Astrocyte of the spinal cord (primary cell): ENCODE data around the gene TIMM23.
"Not testable (repeated sequence)": the region's sequence is repeated elsewhere in the genome, so short reads cannot be mapped to it uniquely, and the experiment has no call there.

ENCODE experiments used
- DNase-seq: peaks from one replicate; pipeline ENCODE4 v3.0.0; 2011; ENCODE audit warnings: low read depth, low spot score
- H3K4me3 ChIP-seq: 2 replicates; pipeline ENCODE4 v1.5.1; 2011; ENCODE audit warnings: low read depth, mild to moderate bottlenecking, low read length, moderate library complexity
- in situ Hi-C: cut with HindIII; loops from 2 replicates; pipeline ENCODE4 v1.10.0; 2017; ENCODE audit warnings: low sequenced_read_pairs
- TF ChIP-seq, protein P1 (sequence below): IDR thresholded peaks from 2 replicates; pipeline ENCODE4 v1.5.1; 2012; ENCODE audit warnings: low read depth, mild to moderate bottlenecking, low read length, inconsistent platforms

The TIMM23 gene

DNA sequence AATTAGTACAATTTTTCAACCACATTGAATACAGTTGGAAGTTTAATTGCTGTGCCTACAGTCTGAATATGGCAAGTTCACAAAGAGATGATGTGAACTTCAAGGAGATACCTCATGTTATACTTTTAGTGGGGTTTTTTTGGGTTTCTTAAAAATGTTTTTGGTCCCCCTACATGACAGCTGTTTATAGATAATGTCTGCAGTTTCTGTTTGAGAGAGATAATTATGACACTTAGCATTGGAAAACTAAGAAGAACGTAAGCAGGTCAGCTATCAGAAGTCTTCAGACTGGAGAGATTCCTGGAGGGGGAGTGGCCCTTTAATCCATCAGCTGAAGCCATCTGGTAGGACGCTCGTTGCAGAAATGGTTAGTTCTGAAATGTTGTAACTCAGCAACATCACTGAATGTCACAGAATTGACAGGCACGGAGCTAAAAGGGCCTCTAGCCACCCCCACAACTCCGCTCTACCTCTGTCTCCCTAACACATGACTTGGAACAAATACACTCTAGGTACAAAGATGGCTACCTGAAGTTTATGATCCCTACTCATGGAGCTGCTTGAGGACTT, 29.0 kb downstream of the TIMM23 start:
- TF ChIP-seq, protein P1, sequence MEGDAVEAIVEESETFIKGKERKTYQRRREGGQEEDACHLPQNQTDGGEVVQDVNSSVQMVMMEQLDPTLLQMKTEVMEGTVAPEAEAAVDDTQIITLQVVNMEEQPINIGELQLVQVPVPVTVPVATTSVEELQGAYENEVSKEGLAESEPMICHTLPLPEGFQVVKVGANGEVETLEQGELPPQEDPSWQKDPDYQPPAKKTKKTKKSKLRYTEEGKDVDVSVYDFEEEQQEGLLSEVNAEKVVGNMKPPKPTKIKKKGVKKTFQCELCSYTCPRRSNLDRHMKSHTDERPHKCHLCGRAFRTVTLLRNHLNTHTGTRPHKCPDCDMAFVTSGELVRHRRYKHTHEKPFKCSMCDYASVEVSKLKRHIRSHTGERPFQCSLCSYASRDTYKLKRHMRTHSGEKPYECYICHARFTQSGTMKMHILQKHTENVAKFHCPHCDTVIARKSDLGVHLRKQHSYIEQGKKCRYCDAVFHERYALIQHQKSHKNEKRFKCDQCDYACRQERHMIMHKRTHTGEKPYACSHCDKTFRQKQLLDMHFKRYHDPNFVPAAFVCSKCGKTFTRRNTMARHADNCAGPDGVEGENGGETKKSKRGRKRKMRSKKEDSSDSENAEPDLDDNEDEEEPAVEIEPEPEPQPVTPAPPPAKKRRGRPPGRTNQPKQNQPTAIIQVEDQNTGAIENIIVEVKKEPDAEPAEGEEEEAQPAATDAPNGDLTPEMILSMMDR: no peak
- in situ Hi-C loops: no loop called here
- no peak for DNase-seq
- no peak overlapping the region for H3K4me3 ChIP-seq

DNA sequence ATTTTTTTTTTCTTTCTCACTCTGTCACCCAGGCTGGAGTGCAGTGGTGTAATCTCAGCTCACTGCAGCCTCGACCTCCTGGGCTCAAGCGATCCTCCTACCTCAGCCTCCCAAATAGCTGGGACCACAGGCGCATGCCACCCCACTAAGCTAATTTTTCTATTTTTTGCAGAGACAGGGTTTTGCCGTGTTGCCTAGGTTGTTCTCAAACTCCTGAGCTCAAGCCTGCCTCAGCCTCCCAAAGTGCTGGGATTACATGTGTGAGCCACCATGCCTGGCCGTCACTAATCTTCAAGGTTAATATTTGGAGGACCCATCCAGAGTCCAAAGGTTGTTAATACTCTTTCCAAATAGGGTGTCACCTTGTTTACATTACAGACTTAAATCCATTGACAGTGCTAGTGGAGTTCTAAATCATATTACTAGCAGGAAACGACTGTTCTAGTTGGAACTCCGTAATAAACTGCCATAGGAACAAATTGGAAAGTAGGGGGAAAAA, 29.9 kb downstream of the TIMM23 start:
- DNase-seq, in situ Hi-C loops, H3K4me3 ChIP-seq: not testable (repeated sequence)

DNA sequence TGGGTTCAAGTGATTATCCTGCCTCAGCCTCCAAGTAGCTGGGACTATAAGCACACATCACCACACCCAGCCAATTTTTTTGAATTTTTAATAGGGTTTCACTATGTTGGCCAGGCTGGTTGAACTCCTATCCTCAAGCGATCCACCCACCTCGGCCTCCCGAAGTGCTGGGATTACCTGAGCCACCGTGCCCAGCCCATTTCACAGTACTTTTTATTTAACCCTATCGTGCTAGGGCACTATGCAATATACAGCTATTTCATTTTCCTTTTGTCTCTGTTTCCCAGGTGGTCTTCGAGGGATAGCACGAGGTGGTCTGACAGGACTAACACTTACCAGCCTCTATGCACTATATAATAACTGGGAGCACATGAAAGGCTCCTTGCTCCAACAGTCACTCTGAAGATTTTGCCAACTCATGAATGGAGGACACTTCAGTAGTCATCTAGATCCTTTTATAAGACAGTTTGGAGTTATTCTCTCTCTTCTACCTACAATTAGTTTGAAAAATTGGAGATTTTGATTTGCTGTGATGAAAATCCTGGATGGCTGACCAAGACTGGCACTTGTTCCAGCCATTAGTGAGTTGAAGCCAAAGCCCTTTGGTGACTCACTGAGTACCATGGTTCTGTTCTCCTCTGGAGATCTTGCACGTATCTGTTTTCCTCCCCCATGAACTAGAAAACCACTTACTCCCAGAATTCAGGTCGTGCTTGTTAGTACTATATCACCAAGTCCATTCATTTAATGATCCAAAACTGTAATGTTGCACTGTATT, 30.8 kb downstream of the TIMM23 start:
- no peak overlapping the region for H3K4me3 ChIP-seq
- TF ChIP-seq, protein P1: no peak
- peak; percentile 40 for DNase-seq
- in situ Hi-C loops: no loop called here

DNA sequence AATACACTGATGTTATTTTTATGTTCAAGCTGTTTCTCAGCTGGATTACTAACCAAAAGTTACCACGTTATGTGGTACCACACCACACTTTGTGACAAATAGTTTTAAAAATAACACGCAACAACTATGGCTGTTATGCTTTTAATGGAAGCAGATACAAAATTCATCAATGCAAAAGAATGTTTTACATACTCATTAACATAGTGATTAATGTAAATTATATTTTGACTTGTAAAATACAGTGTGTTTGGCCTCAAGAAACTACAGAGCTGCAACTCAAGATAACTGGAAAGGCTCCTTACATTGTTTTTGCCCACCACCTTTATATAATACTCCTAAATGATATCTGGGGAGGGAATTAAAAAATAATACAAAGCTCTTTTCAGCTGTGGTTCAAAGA, 32.7 kb downstream of the TIMM23 start:
- TF ChIP-seq, protein P1: no peak
- in situ Hi-C loops: no loop called here
- no peak overlapping the region for H3K4me3 ChIP-seq
- no peak for DNase-seq

DNA sequence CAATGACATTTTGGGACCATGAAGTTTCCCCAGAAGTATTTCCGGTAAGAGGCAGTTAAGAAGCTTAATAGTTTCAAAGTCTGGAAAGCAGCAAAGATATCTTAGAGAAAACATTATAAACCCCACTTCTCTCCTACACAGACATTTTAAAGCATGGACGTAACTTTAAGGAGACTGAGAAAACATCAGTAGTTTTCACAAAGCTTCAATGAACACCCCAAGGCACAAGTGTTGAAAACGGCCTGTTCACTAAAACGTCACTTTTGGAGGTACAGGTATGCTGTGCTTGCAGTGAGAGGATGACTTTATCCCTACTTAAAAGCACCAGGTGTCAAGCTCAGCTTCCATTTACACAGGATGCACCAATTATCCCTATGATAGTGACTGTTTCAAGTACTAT, 33.1 kb downstream of the TIMM23 start:
- in situ Hi-C loops: no loop called here
- DNase-seq: no peak
- TF ChIP-seq, protein P1: no peak

DNA sequence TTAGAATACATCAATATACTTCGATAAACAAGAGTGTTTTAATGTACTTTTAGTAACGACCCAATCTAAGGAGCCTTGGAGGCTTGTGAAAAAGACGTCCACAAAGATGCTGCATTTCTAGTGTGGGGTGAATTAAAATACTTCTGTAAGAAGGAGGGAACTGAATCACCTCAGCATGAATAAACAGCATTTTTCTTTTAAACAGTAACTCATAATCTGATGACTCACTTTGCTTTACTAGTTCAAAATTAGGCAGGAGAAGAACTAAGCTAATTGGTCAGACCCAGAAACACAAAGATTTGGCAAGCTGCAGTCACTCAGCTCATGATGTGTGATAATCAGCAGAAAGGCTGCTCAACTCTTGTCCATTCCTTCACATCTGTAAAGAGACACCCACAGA, 33.9 kb downstream of the TIMM23 start:
- H3K4me3 ChIP-seq: no peak overlapping the region
- peak; percentile 48 for DNase-seq
- in situ Hi-C loops: no loop called here
- TF ChIP-seq, protein P1: no peak

More for the DNA sequence above, 33.1 kb downstream of the TIMM23 start:
- no peak overlapping the region for H3K4me3 ChIP-seq

DNA sequence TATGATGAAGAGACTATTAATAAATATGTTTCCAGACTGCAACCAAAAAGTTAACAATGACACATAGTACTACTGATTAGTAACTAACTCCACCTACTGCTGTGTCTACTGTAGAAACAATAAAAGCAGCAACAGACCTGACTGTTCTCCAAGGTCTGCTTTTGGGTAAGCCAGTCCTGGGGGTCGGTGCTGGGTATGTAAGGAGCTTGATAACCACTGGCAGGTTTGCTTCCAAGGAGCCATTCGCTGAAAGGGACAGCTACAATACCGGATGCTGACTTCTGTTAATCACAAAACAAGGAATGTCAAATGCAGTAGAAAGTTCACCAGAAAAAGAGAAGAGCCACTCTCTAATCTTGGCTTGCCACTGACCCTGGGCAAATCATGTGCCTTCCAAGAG, 40.5 kb downstream of the TIMM23 start:
- TF ChIP-seq, protein P1: no peak
- no peak for DNase-seq

More for the DNA sequence above, 40.5 kb downstream of the TIMM23 start:
- no peak overlapping the region for H3K4me3 ChIP-seq
- in situ Hi-C loops: no loop called here
